ENCODE data around the gene AMBRA1.
"Not testable (repeated sequence)": the region's sequence is repeated elsewhere in the genome, so short reads cannot be mapped to it uniquely, and the experiment has no call there.

The AMBRA1 gene

DNA sequence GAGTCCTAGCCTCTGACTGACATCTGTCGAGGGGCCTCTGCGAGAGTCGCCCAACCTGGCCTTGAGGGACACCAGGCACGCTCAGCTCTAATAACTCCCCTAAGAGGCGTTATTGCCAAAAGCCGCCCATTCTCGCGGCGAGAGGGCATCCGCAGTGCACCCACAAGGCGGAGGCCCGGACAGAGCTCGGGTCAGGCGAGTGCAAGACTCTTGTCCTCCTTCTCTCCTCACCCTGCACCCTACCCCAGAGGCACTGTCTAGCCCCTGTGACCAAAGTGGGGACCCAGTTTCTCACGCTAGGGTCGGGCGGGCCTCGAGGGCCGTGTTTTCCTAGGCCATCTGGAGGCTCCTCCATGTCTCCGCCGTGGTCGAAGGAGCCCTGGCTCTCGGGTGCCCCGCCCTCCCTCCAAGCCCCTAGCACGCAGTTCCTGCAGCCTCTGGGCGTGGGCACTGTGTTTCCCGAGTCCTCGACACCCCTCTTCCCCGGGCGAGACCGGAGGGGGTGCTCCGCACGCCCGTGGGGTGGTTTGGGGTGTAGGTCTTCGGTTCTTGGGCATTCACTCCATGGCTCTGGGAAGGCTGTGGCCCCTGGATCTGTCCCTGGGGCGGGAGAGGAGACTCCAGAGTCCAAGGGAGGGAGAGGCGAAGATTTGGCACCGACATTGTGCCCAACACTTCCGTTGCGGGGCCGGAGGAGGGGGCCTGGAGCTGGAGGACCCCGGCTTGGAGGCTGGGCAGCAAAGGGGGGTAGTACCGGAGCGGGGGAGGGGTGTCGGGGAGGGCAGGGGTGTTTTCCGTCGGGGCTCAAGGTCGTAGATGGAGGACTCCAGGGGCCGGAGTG lies 203.3 kb downstream of the AMBRA1 start:
- no peak for DNase-seq

DNA sequence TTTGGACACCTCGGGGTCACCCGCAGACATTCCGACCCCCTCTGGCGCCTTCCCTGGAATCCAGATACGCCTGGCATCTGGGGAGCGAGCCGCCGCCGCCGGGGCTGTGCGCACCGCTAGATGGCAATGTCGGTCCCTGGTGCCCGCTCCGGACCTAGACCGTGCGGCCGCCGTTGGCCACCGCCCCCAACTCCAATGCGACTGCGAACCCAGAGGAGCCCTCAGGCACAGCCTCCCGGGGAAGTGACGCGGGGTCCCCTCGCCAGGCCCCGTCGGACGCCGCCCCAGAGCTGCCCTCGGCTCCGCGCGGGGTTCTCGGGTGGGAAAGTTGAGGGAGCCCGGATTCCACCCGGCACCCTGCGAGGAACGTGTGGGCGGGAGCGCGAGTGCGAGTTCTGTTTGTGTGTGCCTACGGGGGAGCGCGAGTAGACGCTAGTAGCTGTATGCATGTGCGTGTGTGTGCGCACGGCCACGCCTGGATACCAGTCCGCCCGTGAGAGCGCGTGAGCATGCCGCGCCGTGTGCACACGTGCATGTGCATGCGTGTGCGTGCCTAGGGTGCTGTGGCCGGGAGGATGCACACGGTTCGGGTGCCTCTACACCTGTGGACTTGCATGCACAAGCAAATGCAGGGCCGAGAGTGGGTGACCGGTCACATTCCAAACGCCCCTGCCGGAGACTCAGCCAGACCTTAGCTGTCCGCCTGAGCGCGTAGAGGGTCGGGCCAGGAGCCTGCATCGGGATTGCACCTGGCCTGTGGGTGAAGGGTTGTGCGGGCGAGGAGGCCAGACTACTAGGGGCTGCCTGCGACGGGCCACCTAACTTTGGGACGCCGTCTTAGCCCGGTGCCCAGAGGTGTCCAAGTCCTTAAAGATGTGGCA lies 204.1 kb downstream of the AMBRA1 start:
- DNase-seq: peak; percentile 61

GRCh38 chr11:46388619-46389449 lies 205.0 kb downstream of the AMBRA1 start:
- DNase-seq: no peak

DNA sequence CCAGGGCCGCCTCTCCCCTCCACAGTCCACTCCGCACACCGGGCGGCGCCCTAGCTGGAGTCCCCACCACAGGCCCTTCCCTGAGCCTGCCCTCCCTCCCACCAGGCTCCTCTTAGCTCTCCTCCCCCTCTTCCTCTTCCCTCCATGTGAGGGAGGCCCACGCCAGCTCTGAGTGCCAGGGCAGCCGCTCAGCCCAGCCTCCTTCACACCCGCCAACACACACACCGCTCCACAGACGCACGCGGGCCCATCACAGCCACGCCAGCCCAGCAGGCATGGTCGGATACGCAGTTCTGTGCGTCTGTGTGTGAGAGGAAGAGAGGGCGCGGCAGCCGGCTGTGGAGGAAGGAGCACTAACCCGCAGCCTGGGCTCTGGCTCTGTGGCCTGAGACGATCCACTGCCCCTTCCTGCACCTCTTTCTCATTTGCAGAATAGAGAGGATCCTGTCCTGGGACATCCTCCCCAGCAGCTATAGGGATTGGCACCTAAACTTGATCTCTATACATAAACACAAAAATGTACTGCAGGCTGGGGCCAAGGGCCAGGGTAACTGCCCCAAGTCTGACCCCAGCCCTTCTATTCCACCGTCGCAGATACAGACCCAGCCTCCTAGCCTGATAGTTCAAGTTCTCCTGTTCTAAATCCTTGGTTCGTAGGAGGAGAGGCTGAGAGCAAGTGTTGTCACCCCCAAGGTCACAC lies 205.8 kb downstream of the AMBRA1 start:
- DNase-seq: no peak

DNA sequence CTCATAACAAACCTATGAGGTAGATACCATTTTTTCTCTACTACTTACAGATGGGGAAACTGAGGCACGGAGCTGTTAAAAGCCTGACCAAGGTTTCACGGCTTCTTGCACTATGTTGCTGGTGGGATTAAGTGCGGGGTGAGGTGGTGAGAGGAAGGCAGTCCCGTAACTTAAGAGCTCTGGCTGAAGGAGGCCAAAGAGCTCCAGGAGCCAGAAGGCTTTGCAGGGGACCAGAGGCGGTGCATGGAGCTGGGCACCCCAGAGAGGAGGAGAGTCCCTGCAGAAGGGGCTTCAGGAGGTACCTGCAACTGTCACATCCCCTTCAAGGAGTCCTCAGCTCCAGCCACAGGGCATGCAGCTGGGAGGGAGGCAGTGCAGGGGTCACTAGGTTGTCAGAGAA lies 206.4 kb downstream of the AMBRA1 start:
- DNase-seq: no peak

DNA sequence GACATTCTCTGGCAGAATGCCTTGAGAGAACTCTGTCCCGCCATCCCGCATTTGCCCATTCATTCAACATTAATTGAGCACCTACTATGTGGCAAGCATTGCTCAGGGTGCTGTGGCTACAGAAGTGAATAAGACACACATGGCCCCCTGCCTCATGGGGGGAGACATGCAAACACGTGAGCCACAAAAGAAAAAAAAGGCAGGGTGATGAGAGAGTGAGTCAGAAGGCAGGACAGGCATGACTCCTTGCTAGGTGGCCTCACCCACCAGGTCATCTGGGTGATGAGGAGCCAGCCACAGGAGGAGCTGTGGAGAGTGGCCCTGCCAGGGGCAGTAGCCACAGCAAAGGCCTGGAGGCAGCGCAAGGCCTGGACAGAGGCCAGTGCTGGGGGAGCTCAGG lies 207.1 kb downstream of the AMBRA1 start:
- DNase-seq: no peak

DNA sequence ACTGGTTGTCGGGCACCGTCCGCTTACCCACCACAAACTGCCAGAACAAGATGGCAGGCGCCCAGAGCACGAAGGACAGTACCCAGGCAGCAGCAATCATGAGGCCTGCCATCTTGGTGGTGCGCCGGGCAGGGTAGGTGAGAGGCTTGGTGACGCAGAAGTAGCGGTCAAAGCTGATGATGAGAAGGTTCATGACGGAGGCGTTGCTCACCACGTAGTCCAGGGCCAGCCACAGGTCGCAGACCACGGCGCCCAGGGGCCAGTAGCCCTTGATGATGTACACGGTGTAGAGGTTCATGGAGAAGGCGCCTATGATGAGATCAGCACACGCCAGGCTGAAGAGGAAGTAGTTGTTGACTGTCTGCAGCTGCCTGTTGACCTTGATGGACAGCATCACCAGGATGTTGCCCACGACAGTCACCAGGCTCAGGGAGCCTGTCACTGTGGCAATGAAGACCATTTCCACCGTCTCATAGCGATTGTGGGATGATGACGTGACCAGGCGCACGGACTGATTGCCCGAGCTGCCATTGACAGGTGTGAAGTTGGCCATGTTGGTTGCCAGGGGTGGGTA lies 207.7 kb downstream of the AMBRA1 start:
- DNase-seq: no peak

DNA sequence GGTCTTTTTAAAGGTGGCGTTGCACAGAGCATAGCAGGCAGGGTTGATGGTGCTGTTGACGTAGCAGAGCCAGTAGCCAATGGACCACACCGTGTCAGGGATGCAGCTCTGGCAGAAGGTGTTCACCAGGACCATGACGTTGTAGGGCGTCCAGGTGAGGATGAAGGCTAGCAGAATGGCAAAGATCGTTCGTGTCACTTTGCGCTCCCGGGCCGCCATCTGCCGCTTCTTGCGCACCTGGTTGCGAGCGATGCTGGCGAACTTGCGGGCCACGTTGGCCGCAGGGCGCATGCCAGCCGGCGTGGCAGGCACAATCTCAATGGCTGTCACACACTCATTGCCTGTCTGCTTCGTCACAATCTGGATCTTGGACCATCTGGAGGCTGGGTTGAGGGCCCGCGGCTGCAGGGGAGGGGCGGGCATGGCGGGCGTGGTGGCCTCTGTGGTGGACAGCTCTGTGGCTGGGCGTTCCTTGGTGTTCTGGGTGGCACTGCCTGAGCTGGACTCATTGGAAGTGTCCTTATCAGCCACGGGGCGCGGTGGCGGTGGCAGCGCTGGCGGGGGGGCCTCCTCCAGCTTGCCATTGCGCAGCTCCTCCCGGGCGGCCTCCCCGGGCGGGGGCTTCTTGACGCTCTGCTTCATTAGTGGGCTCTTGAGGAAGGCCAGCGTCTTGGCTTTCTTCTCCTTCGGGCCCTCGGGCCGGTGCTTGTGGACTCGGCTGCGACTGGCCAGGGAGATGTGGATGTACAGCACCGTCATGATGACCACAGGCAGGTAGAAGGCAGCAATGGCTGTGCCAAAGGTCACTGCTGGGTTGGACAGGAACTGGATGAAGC lies 208.4 kb downstream of the AMBRA1 start:
- no peak for DNase-seq

DNA sequence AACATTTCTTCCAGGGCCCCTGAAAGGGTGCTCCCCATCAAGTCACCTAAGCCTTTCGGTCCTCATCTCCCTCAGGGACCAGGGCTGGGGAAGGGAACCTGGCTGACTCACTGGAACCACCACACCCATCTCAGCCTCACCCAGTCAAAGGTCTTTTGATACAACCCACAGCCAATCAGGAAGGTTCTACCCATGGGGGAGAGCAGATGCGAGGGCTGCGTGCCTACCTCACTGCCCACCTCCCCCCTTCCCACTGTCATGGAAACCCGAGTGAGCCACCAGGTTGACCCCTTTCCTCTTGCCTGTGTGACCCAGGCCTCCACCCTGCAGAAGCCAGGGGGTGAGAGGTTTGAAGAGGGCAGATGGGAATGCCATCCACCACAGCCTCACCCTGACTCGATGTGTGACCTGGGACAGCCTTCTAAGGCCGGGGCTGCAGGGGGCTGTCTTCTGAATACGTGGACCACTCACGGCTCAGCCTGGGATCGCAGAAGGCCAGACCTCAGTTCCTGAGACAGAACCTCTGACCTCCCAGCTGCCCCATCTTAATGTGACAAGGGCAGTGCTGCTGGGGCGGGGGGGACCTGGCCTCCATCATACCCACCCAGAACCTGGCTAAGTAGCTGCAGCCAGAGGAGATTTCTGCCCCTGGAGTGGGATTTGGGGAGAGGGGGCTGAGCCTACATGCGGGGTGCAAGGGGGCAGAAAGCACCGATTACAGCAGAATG lies 209.7 kb downstream of the AMBRA1 start:
- no peak for DNase-seq

- DNase-seq: no peak
Observed at GRCh38 chr11:46383404-46383758, 210.4 kb downstream of the AMBRA1 start.

GRCh38 chr11:46382646-46383403 lies 211.0 kb downstream of the AMBRA1 start:
- no peak for DNase-seq

DNA sequence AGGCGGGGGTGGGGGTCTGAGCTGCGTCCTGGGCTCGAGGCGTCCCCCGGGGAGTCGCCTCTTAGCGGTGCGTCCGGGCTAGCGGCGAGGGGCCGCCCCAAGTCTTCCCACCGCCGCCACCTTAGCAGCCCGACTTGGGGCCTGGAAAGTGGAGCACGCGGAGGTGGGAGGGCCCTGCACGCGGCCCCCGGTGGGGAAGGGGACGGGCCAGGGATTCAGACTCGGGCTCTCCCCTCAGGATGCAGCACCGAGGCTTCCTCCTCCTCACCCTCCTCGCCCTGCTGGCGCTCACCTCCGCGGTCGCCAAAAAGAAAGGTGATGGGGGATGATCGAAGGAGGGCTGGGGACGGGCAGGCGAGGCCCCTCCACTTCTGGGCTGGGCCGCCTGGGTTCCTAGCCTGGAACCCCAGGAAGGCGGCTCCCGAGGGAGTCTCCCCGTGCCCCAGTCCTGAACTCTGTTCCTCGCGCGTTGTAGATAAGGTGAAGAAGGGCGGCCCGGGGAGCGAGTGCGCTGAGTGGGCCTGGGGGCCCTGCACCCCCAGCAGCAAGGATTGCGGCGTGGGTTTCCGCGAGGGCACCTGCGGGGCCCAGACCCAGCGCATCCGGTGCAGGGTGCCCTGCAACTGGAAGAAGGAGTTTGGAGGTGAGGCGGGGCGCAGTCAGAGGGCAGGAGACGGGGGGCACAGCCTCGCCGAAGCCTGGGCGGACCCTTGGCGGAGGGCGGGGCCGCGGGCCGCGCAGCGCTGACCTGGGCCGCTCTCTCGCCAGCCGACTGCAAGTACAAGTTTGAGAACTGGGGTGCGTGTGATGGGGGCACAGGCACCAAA lies 211.8 kb downstream of the AMBRA1 start:
- DNase-seq: no peak

DNA sequence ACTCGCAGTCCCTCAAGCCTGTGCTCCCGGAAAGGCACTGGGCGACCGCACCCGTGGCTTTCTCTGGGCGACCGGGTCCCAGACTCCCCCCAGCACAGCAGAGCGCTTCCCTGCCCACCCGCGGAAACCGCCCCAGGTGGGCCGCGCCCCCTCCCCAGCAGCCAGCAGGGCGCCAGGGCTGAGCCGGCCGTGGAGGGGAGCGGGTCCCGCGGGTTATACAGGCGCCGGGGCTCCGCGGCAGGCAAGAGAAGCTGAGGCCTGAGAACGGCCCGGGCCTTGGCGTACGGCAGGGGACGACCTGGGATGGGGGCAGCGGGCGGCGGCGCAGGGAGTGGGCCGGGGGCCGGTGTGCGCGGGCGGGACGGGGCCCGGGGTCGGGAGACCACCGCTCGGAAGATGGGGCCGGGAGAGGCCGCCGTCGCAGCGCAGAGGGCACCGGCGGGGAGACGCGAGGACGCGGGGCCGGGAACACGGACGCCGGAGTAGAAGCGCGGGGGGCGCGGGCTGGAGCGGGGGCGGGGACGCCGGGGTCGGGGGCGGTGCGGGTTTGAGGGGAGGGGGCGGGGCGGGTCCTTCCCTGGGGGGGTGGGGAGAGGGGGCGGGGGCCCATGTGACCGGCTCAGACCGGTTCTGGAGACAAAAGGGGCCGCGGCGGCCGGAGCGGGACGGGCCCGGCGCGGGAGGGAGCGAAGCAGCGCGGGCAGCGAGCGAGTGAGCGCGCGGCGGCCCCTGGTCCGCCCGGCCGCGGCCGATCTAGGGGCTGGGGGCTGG lies 212.6 kb downstream of the AMBRA1 start, which contains the start of gene MDK:
MDK (plus strand) TSS at position 622 of the 771 bp plus-strand sequence. CDS start 389 bp downstream, outside the sequence.
- DNase-seq: no peak

DNA sequence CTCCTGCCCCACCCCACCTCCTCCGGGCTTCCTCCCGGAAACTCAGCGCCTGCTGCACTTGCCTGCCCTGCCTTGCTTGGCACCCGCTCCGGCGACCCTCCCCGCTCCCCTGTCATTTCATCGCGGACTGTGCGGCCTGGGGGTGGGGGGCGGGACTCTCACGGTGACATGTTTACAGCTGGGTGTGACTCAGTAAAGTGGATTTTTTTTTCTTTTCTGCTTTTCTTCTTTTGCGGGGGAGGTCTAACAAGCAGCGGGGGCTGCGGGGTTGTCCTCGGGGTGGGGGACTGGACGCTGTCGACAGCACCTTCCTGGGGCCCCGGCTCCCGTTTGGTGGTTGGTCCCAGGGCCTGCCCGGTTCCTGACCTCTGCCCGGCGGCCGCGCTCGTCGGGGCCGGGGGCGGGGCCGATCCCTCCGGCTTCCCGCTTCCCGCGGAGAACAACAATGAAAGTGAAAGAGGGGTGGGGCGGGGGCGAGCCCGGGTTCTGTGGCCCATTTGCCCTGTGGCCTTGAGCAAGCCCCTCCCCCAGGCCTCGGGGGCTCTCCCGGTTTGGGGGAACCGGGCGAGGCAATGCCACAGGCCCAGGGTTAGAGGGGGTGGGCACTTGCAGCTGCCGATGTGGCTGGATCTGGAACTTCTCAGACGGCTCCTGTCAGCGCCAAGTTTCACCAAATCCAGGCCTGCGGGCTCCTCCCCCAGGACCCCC lies 213.3 kb downstream of the AMBRA1 start:
- no peak for DNase-seq

DNA sequence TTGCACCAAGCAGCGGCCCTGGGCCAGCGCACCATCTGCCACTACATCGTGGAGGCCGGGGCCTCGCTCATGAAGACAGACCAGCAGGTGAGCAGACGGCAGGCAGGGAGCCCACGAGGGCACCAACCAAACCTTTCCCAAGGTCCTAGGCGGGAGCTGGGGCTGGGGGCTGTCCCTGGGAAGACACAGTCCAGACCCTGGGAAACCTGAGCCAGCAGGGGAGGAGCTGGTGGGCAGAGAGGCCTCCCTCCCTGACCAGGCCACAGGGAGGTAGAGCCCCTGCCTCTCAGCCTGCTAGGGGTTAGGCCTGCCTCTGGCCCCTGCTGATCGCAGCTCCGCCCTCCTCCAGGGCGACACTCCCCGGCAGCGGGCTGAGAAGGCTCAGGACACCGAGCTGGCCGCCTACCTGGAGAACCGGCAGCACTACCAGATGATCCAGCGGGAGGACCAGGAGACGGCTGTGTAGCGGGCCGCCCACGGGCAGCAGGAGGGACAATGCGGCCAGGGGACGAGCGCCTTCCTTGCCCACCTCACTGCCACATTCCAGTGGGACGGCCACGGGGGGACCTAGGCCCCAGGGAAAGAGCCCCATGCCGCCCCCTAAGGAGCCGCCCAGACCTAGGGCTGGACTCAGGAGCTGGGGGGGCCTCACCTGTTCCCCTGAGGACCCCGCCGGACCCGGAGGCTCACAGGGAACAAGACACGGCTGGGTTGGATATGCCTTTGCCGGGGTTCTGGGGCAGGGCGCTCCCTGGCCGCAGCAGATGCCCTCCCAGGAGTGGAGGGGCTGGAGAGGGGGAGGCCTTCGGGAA lies 214.1 kb downstream of the AMBRA1 start:
- DNase-seq: not testable (repeated sequence)

GRCh38 chr11:46378811-46379481 lies 214.9 kb downstream of the AMBRA1 start:
- DNase-seq: no peak
